HG03175 (cell line): ENCODE data around the gene RNF220.
"Not testable (repeated sequence)": the region's sequence is repeated elsewhere in the genome, so short reads cannot be mapped to it uniquely, and the experiment has no call there.

Source experiments
- ATAC-seq: cut with Tn5 transposase; IDR thresholded peaks from one replicate; pipeline ENCODE4 v1.9.1; 2021; ENCODE audit warnings: mild to moderate bottlenecking, moderate library complexity; ENCODE audit not compliant: unreplicated experiment

RNF220 gene

DNA sequence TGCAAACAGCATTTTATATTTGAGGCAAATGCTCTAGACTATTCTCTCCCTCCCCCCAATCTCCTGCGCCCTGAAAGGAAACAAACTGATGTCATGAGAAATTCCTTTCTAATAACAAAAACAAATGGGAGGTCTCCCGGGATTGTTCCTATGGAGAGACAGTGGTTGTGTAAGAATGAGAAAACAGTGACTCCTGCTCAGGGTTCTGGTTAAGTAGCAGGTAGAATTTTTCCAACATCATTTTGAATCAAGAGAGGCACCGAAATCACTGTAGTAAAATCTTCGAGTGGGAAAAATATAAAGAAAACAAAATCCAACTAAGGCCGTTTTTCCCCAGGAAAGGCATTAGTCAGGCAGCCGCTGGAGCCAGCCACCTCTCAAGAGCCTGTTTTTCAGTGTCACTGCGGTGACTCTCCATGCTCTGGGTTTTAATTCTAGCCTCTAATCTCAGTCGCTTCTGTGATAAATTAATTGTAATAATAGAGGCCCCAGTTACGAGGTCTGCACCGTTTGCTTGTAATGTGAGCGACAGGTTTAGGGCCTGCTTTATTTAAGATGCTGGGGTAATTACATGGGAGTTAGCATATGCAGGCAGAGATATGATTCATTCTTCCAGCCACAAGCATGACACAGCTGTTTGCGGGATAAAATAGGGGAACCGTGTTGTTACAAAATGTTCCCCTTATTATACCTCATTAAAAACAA, 80.3 kb downstream of the RNF220 start:
- no peak for ATAC-seq

DNA sequence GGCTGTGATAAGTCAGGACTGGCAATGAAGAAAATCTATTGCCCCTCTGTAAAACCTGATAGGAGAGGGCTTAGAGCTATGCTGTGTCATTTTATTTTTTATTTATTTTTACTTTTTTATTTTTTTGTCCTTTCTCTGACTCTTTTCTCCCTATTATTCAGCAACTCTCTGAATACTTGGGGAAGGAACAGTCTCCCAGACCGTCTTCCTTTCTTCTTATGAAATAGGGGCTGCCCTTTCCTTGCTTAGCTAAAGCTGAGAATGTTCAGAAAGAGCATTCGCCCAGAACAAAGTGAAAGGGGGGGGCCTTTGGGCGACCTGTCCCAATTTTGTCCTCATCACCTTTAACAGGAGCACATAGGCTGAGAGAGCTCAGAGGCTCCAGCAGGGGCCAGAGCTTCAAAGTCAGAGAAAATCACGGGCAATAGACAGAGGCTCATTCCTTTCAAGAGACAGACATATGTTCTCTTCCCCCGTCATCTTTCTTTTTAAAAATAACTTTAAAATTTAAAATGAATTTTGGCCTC, 80.9 kb downstream of the RNF220 start:
- no peak for ATAC-seq

DNA sequence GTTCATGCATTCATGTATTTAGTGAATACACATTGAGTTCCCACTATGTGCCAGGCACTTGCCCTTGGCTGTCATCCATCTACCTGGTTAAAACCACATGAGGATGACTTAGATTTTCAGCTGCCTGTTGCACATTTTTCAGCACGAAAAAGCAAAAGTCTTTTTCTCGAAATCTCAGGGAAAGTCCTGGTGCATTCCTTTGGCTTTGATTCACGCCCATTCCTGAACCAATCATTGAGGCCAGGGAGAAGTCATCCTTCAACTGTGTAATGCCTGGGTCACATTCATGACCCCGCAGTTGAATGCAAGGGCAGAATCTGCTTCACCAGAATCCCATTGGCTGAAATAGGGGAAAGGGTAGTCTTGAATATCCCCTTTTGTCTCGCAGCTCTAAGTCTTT, 84.4 kb downstream of the RNF220 start:
- no peak for ATAC-seq

GRCh38 chr1:44496541-44497171, 91.6 kb downstream of the RNF220 start:
- ATAC-seq, result no peak

- ATAC-seq, result no peak
These were observed 92.5 kb downstream of the RNF220 start for GRCh38 chr1:44497422-44498170.

DNA sequence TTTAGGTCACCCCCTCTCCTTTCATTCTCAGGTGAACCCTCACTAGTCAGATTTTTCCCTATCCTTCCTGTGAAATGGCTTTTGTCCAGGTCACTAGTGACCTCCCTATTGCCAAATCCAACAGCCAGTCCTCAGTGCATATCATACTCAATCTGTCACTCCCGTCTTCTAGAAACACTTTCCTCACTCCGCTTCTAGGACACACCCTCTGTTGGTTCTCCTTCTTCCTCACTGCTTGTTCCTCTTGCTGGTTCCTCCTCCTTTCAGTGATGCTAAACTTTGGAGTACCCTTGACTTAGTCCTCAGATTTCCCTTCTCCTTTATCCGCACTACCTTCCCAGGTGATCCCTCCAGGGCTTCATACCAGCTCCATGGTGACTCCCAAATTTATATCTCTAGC, 94.3 kb downstream of the RNF220 start:
- no peak for ATAC-seq

DNA sequence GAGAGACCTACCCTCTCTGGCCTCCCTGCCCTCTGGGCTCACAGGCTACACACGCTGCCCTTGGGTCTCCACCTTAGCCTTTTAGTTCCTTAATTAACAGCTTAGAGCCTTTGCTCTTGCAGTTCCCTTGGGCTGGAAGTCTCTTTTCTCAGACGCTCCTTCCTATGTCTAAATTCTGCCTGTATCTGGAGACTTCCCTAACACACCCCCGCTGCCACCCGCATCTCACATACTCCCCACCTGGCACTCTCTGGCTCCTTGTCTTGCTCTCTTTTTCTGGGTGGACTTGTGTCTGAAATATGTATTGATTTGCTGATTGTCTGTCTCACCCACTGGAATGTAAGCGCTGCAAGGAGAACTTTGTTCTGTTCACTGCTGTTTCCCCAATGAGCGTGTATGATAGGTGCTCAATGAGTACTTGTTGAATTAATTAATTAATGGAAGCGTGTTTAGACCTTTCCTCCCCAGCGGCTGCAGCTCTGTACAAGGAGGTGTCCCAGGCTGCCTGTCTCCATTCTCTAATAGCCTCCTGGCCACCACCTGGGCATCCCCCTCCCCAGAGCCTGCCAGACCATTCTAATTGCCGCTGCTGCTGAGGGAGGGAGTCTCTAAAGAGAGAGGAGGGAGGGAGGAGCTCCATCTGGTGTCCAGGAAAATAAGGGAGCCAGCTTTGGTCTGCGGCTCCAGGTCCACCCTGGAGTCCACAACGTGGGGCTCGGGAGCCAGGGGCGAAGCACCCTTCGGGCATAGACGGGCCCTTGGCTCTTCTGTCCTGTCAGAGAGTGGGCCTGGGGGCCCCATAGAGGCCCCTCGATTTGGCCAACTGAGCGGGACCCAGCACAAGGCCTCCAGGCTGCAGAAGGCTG, 95.4 kb downstream of the RNF220 start:
- no peak for ATAC-seq

DNA sequence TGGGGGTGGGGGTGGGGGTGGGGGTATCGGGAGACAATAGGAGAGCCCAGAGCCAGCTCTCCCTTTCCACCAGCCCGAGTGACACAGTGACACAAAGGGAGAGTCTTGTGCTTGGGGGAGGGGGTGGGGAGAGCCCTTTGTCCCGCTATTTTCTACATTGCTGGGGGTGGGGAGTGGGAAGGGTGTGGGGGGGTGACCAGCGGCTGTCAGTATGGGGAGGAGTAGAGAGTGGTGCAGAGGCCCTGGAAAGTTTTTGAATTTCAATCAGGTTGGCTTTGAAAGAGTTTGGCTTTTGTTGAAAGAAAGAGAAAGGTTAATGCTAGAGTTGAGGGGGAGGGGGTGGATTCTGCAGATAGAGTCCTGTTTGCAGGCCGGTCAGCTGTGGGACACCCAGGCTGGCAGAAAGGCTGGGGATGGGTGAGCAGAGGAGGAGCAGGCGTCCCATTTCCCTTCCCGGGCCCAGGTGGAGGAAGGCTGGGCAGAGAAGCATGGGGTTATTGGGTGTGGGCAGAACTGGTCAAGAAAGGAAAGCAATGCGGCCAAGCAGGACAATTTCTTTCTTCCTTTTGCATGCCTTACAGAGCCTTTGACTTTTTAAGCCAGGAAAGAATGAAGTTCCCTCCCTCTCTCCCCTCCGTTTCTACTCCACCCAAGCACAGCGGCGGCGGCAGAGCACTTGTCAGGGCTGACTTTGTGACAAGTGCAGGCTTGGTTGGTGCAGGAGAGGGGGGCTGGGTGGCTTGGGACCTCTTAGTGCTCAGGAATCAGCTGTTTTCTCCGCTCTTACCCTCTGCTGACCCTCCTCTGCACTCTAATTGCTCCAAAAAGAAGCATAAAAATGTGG, 96.2 kb downstream of the RNF220 start:
- ATAC-seq, result no peak

DNA sequence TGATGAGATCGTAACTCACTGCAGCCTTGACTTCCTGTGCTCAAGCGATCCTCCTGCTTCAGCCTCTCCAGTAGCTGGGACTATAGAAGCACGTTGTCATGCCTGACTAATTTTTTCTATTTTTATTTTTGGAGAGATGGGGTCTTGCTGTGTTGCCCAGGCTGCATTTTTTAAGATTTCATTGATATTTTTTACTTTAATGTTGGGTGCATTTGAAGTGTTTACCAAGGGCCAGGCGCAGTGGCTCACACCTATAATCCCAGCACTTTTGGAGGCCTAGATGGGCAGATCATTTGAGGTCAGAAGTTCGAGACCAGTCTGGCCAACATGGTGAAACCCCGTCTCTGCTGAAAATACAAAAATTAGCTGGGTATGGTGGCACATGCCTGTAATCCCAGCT, 97.8 kb downstream of the RNF220 start:
- ATAC-seq, result not testable (repeated sequence)

- no peak for ATAC-seq
These were observed 98.6 kb downstream of the RNF220 start for GRCh38 chr1:44503625-44504024.

GRCh38 chr1:44505210-44505993, 100.3 kb downstream of the RNF220 start:
- no peak for ATAC-seq

GRCh38 chr1:44507490-44508396, 102.7 kb downstream of the RNF220 start:
- no peak for ATAC-seq

GRCh38 chr1:44508397-44508745, 103.3 kb downstream of the RNF220 start:
- no peak for ATAC-seq

DNA sequence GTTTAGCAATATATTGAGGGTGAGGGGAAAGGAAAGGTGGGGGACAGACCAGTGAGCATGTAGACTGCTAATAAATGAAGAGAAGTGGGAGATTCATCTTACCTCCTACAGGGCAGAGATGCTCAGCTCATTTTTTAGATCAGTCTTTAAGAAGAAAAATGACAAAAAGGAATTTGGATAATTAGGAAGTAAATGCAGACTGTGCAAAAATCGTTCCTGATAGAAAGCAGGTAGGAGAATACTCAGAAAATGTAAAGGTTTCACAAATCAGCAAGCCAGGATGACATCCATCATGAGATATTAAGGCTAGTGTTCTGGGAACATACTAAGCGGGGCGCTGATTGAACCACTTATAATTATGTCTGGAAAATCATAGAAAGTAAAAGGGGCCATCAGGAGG, 106.3 kb downstream of the RNF220 start:
- no peak for ATAC-seq

- ATAC-seq, result no peak
These were observed 106.7 kb downstream of the RNF220 start for GRCh38 chr1:44511769-44512168.

DNA sequence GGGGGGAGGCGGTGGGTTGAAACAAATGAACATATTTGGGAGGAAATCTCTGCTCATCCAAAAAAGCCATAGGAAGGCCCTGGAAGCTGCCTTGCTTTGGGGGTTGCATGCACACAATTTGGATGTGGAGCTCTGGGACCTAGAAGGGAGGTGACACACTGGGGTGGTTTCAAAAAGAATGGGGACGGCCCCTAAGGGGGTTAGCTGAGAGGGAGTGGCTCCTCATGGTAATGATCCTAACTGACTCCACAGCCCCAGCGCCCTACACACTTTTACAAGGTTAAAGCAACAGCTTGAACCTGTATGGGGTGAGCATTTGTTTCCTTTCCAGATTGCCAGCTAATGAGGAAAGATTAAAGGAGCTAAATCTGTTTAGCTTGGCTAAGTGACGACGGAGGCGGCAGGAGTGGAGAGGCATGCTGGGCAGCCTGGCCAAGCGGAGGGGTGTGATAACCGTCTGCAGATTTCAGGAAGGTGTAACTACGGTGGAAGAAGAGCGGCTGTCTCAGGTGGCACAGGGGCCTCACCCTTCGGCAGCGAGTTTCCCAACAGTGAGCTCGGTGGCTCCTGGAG, 107.3 kb downstream of the RNF220 start:
- ATAC-seq, result no peak

DNA sequence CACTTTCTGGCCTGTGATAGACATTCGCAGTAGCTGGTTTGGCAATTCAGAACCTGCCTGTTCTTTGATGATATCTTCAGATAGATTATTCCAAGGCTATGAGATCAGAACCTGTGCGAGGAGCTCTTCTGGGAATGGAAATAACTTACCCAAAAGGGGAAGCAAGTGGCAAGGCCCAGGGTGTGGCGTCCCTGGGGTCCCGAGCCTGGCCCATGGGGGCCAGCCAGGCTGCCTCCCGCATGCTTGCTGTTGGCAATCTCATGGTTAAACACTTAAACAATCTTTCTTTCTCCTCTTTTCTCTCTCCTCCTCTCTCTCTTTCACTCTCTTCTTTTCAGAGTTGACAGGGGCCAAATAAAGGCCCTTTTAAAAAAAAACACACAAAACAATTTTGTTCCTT, 108.1 kb downstream of the RNF220 start:
- no peak for ATAC-seq

GRCh38 chr1:44514673-44515072, 109.6 kb downstream of the RNF220 start:
- ATAC-seq, result no peak
